Hepatocyte (in vitro differentiated cells): ENCODE results near the gene TNP2. TPM values are rescaled to one million over a fixed set of nuclear protein-coding genes. Genes with fewer than 3 reads are reported as not detected.

Experiments used
- DNase-seq: peaks from one replicate; pipeline ENCODE4 v3.0.0-alpha.2; 2016; ENCODE audit warnings: low spot score
- H2AFZ ChIP-seq: fragments of 200-600 bp; sonication (generic); 2 replicates; pipeline ENCODE4 v1.6.0; 2016; ENCODE audit warnings: antibody characterized with exemption, mild to moderate bottlenecking
- H3K27ac ChIP-seq: fragments of 200-600 bp; sonication (generic); 2 replicates; pipeline ENCODE4 v1.5.1; 2016; ENCODE audit warnings: mild to moderate bottlenecking
- H3K27me3 ChIP-seq: fragments of 200-600 bp; sonication (generic); 2 replicates; pipeline ENCODE4 v1.6.1; 2016
- H3K36me3 ChIP-seq: fragments of 200-600 bp; sonication (generic); replicated peaks from 2 replicates; pipeline ENCODE4 v1.5.1; 2016; ENCODE audit warnings: low read depth; ENCODE audit not compliant: insufficient read depth
- H3K4me1 ChIP-seq: fragments of 200-600 bp; sonication (generic); 2 replicates; pipeline ENCODE4 v1.5.1; 2016; ENCODE audit warnings: mild to moderate bottlenecking, moderate library complexity; ENCODE audit not compliant: insufficient read depth
- H3K4me2 ChIP-seq: fragments of 200-600 bp; sonication (generic); 2 replicates; pipeline ENCODE4 v1.6.0; 2016
- H3K4me3 ChIP-seq: fragments of 200-600 bp; sonication (generic); 2 replicates; pipeline ENCODE4 v1.5.1; 2016; ENCODE audit warnings: mild to moderate bottlenecking
- H3K79me2 ChIP-seq: fragments of 200-600 bp; sonication (generic); 2 replicates; pipeline ENCODE4 v1.6.0; 2017; ENCODE audit warnings: mild to moderate bottlenecking
- H3K9me2 ChIP-seq: fragments of 200-600 bp; sonication (generic); replicated peaks from 2 replicates; pipeline ENCODE4 v1.6.0; 2017; ENCODE audit warnings: mild to moderate bottlenecking; ENCODE audit not compliant: insufficient read depth
- H3K9me3 ChIP-seq: fragments of 200-600 bp; sonication (generic); 2 replicates; pipeline ENCODE4 v1.5.1; 2016; ENCODE audit warnings: low read depth, mild to moderate bottlenecking
- H4K20me1 ChIP-seq: fragments of 200-600 bp; sonication (generic); 2 replicates; pipeline ENCODE4 v1.6.0; 2016; ENCODE audit warnings: mild to moderate bottlenecking; ENCODE audit not compliant: insufficient read depth, poor library complexity, severe bottlenecking
- CTCF ChIP-seq: fragments of 200-600 bp; sonication (generic); IDR thresholded peaks from 2 replicates; pipeline ENCODE4 v1.5.1; 2016; ENCODE audit warnings: antibody characterized with exemption, mild to moderate bottlenecking; ENCODE audit not compliant: poor library complexity
- EZH2 ChIP-seq: fragments of 200-600 bp; sonication (generic); IDR thresholded peaks from 2 replicates; pipeline ENCODE4 v1.6.1; 2016; ENCODE audit warnings: antibody characterized with exemption, mild to moderate bottlenecking, borderline replicate concordance
- EZH2phosphoT487 ChIP-seq: fragments of 200-600 bp; sonication (generic); IDR thresholded peaks from one replicate; pipeline ENCODE4 v1.6.1; 2018; ENCODE audit warnings: antibody characterized with exemption, mild to moderate bottlenecking, low read depth, moderate library complexity; ENCODE audit not compliant: unreplicated experiment, severe bottlenecking
- WGBS: methylation state at CpG from one replicate; pipeline ENCODE4 v1.1.6; 2016; ENCODE audit warnings: low lambda C conversion rate; ENCODE audit errors: missing lambda C conversion rate; 5-methylcytosine and 5-hydroxymethylcytosine counted together
- polyA plus RNA-seq: library from polyadenylated mRNA; unstranded; fragments of >200 nt; fragmentation: Nextera tagmentation; extraction: Ambion mirVana; gene quantifications from 2 replicates; pipeline ENCODE4 v1.2.1, GENCODE V29; 2016
- total RNA-seq: library from RNA; depleted of rRNA; stranded (reverse); fragments of >200 nt; gene quantifications from 2 replicates; pipeline ENCODE4 v1.2.3, GENCODE V29; 2014

Gene TNP2
- total and polyA plus RNA-seq, 2 experiments from 2014 or later = not detected

GRCh38 chr16:11229906-11230305, 39.2 kb downstream of the TNP2 start:
- Histone ChIP-seq H3K4me1 (no peaks in the 10 kb centered on the region), H3K27me3 (no peaks in the 10 kb centered on the region), H3K79me2 (no peaks in the 10 kb centered on the region), H3K27ac (no peak overlapping the region), H3K4me3 (no peak overlapping the region), H4K20me1 (no peaks in the 10 kb centered on the region), H2AFZ (no peak overlapping the region), H3K9me2 (no peaks in the 10 kb centered on the region), H3K36me3 (no peaks in the 10 kb centered on the region), H3K4me2 (no peak overlapping the region), H3K9me3 (no peaks in the 10 kb centered on the region)
- DNase-seq = no peak
- 75% methylated on average over 4 of the region's 4 CpGs for WGBS
- TF ChIP-seq EZH2phosphoT487 (no peak), EZH2 (no peak), CTCF (no peak)

- H3K36me3 ChIP-seq = no peaks in the 10 kb centered on the region
- H3K9me2 ChIP-seq = no peaks in the 10 kb centered on the region
- 83% methylated on average over 5 of the region's 5 CpGs for WGBS
- H4K20me1 ChIP-seq = no peaks in the 10 kb centered on the region
- H3K4me3 ChIP-seq = no peak overlapping the region
- H3K9me3 ChIP-seq = no peaks in the 10 kb centered on the region
- TF ChIP-seq EZH2 (no peak), CTCF (no peak), EZH2phosphoT487 (no peak)
- no peak overlapping the region for H3K27ac ChIP-seq
- no peaks in the 10 kb centered on the region for H3K4me1 ChIP-seq
- no peak overlapping the region for H3K4me2 ChIP-seq
- no peak overlapping the region for H2AFZ ChIP-seq
- no peaks in the 10 kb centered on the region for H3K79me2 ChIP-seq
- H3K27me3 ChIP-seq = no peaks in the 10 kb centered on the region
- DNase-seq = no peak
These were observed 39.7 kb downstream of the TNP2 start for GRCh38 chr16:11229432-11229831.

GRCh38 chr16:11225677-11226549, 43.2 kb downstream of the TNP2 start:
- 87% methylated on average over 18 of the region's 18 CpGs for WGBS
- no peak for DNase-seq
- Histone ChIP-seq H3K9me2 (no peaks in the 10 kb centered on the region), H3K4me3 (no peak overlapping the region), H3K79me2 (no peaks in the 10 kb centered on the region), H3K4me1 (no peaks in the 10 kb centered on the region), H3K4me2 (no peak overlapping the region), H3K9me3 (no peaks in the 10 kb centered on the region), H3K36me3 (no peaks in the 10 kb centered on the region), H4K20me1 (no peaks in the 10 kb centered on the region), H3K27me3 (no peaks in the 10 kb centered on the region), H2AFZ (no peak overlapping the region), H3K27ac (no peak overlapping the region)
- TF ChIP-seq EZH2phosphoT487 (no peak), EZH2 (no peak), CTCF (no peak)
